ENCODE measurements around the gene CASP4. TPM values are rescaled to one million over a fixed set of nuclear protein-coding genes. Genes with fewer than 3 reads are reported as not detected.

Gene CASP4
- total RNA-seq, 1 donor from 2014 or later: not detected

GRCh38 chr11:104916442-104916841 lies 51.9 kb downstream of the CASP4 start:
- Mint-ChIP-seq H3K4me1 (ENCODE audit: unreplicated experiment) (peaks cover 48% of the 10 kb centered on the region), H3K27ac (ENCODE audit: unreplicated experiment) (peak overlapping the region; percentile 67)
- TF ChIP-seq CTCF (IDR thresholded peaks at IDR 0.05; ENCODE audit: unreplicated experiment): no peak

GRCh38 chr11:104912102-104912501 lies 56.3 kb downstream of the CASP4 start:
- H3K4me1 Mint-ChIP-seq (ENCODE audit: unreplicated experiment): peaks cover 24% of the 10 kb centered on the region
- no peak for DNase-seq (ENCODE audit: low spot score)
- peaks cover 14% of the 10 kb centered on the region for H3K36me3 Mint-ChIP-seq (ENCODE audit: low read depth, unreplicated experiment)
- no peaks in the 10 kb centered on the region for H3K9me3 Mint-ChIP-seq (ENCODE audit: unreplicated experiment)
- no peaks in the 10 kb centered on the region for H3K27me3 Mint-ChIP-seq (ENCODE audit: unreplicated experiment)
- no peak overlapping the region for H3K4me3 Mint-ChIP-seq (ENCODE audit: unreplicated experiment)
- no peak for TF ChIP-seq CTCF (IDR thresholded peaks at IDR 0.05; ENCODE audit: unreplicated experiment)
- no peak overlapping the region for H3K27ac Mint-ChIP-seq (ENCODE audit: unreplicated experiment)

More at GRCh38 chr11:104916442-104916841, 51.9 kb downstream of the CASP4 start:
- Mint-ChIP-seq H3K27me3 (ENCODE audit: unreplicated experiment) (no peaks in the 10 kb centered on the region), H3K9me3 (ENCODE audit: unreplicated experiment) (no peaks in the 10 kb centered on the region), H3K4me3 (ENCODE audit: unreplicated experiment) (peak overlapping the region; percentile 75), H3K36me3 (ENCODE audit: low read depth, unreplicated experiment) (no peaks in the 10 kb centered on the region)
- no peak for DNase-seq (ENCODE audit: low spot score)

GRCh38 chr11:104908186-104908531 lies 60.2 kb downstream of the CASP4 start:
- no peak overlapping the region for H3K4me3 Mint-ChIP-seq (ENCODE audit: unreplicated experiment)
- H3K27ac Mint-ChIP-seq (ENCODE audit: unreplicated experiment): no peak overlapping the region
- peaks cover 25% of the 10 kb centered on the region for H3K36me3 Mint-ChIP-seq (ENCODE audit: low read depth, unreplicated experiment)
- no peaks in the 10 kb centered on the region for H3K9me3 Mint-ChIP-seq (ENCODE audit: unreplicated experiment)
- no peak for TF ChIP-seq CTCF (IDR thresholded peaks at IDR 0.05; ENCODE audit: unreplicated experiment)
- no peak for DNase-seq (ENCODE audit: low spot score)
- H3K27me3 Mint-ChIP-seq (ENCODE audit: unreplicated experiment): peaks cover 4% of the 10 kb centered on the region
- H3K4me1 Mint-ChIP-seq (ENCODE audit: unreplicated experiment): peaks cover 2% of the 10 kb centered on the region

- TF ChIP-seq CTCF (IDR thresholded peaks at IDR 0.05; ENCODE audit: unreplicated experiment): no peak
- Mint-ChIP-seq H3K4me1 (ENCODE audit: unreplicated experiment) (no peaks in the 10 kb centered on the region), H3K9me3 (ENCODE audit: unreplicated experiment) (no peaks in the 10 kb centered on the region), H3K4me3 (ENCODE audit: unreplicated experiment) (no peak overlapping the region), H3K27me3 (ENCODE audit: unreplicated experiment) (peaks cover 4% of the 10 kb centered on the region), H3K36me3 (ENCODE audit: low read depth, unreplicated experiment) (peaks cover 25% of the 10 kb centered on the region), H3K27ac (ENCODE audit: unreplicated experiment) (no peak overlapping the region)
- DNase-seq (ENCODE audit: low spot score): no peak
Observed at GRCh38 chr11:104907521-104908185, 60.7 kb downstream of the CASP4 start.

GRCh38 chr11:104905271-104905670 lies 63.1 kb downstream of the CASP4 start:
- H3K4me3 Mint-ChIP-seq (ENCODE audit: unreplicated experiment): no peak overlapping the region

More at GRCh38 chr11:104905271-104905670, 63.1 kb downstream of the CASP4 start:
- H3K27me3 Mint-ChIP-seq (ENCODE audit: unreplicated experiment): peaks cover 4% of the 10 kb centered on the region
- H3K36me3 Mint-ChIP-seq (ENCODE audit: low read depth, unreplicated experiment): peaks cover 25% of the 10 kb centered on the region
- no peaks in the 10 kb centered on the region for H3K4me1 Mint-ChIP-seq (ENCODE audit: unreplicated experiment)
- H3K9me3 Mint-ChIP-seq (ENCODE audit: unreplicated experiment): no peaks in the 10 kb centered on the region
- no peak for DNase-seq (ENCODE audit: low spot score)
- peak; percentile 11 for TF ChIP-seq CTCF (IDR thresholded peaks at IDR 0.05; ENCODE audit: unreplicated experiment)
- no peak overlapping the region for H3K27ac Mint-ChIP-seq (ENCODE audit: unreplicated experiment)

All from endothelial cell (in vitro differentiated cells).